ENCODE results near the gene LIMK1. TPM values are rescaled to one million over a fixed set of nuclear protein-coding genes. Genes with fewer than 3 reads are reported as not detected.
"Not testable (repeated sequence)": the region's sequence is repeated elsewhere in the genome, so short reads cannot be mapped to it uniquely, and the experiment has no call there.

LIMK1 gene
- total RNA-seq, 1 donor from 2014 or later = 23.0 TPM

- DNase-seq (ENCODE audit: low read depth, low spot score) = no peak
These were observed 38.0 kb downstream of the LIMK1 start for GRCh38 chr7:74121401-74122249.

GRCh38 chr7:74123892-74124291, 40.3 kb downstream of the LIMK1 start:
- DNase-seq (ENCODE audit: low read depth, low spot score) = not testable (repeated sequence)

GRCh38 chr7:74126220-74126880, 42.7 kb downstream of the LIMK1 start:
- DNase-seq (ENCODE audit: low read depth, low spot score) = no peak

- no peak for DNase-seq (ENCODE audit: low read depth, low spot score)
These were observed 46.3 kb downstream of the LIMK1 start for GRCh38 chr7:74129887-74130286.

- no peak for DNase-seq (ENCODE audit: low read depth, low spot score)
These were observed 46.9 kb downstream of the LIMK1 start for GRCh38 chr7:74130518-74130917.

GRCh38 chr7:74134117-74134620, 50.6 kb downstream of the LIMK1 start:
- no peak for DNase-seq (ENCODE audit: low read depth, low spot score)

GRCh38 chr7:74138334-74138867, 54.8 kb downstream of the LIMK1 start:
- no peak for DNase-seq (ENCODE audit: low read depth, low spot score)

GRCh38 chr7:74138945-74139843, 55.6 kb downstream of the LIMK1 start:
- DNase-seq (ENCODE audit: low read depth, low spot score) = no peak

GRCh38 chr7:74141705-74142104, 58.1 kb downstream of the LIMK1 start:
- DNase-seq (ENCODE audit: low read depth, low spot score) = no peak

- no peak for DNase-seq (ENCODE audit: low read depth, low spot score)
These were observed 59.8 kb downstream of the LIMK1 start for GRCh38 chr7:74143383-74143782.

- DNase-seq (ENCODE audit: low read depth, low spot score) = no peak
These were observed 64.9 kb downstream of the LIMK1 start for GRCh38 chr7:74148491-74148890.

- DNase-seq (ENCODE audit: low read depth, low spot score) = no peak
These were observed 65.5 kb downstream of the LIMK1 start for GRCh38 chr7:74149071-74149470.

- no peak for DNase-seq (ENCODE audit: low read depth, low spot score)
These were observed 66.0 kb downstream of the LIMK1 start for GRCh38 chr7:74149603-74150002.

- DNase-seq (ENCODE audit: low read depth, low spot score) = no peak
These were observed 70.1 kb downstream of the LIMK1 start for GRCh38 chr7:74153736-74154135.

- no peak for DNase-seq (ENCODE audit: low read depth, low spot score)
These were observed 72.3 kb downstream of the LIMK1 start for GRCh38 chr7:74155810-74156395.

GRCh38 chr7:74157605-74158004, 74.0 kb downstream of the LIMK1 start:
- no peak for DNase-seq (ENCODE audit: low read depth, low spot score)

- no peak for DNase-seq (ENCODE audit: low read depth, low spot score)
These were observed 81.4 kb downstream of the LIMK1 start for GRCh38 chr7:74164985-74165456.

GRCh38 chr7:74165867-74166593, 82.4 kb downstream of the LIMK1 start:
- DNase-seq (ENCODE audit: low read depth, low spot score) = no peak

GRCh38 chr7:74167324-74167723, 83.7 kb downstream of the LIMK1 start:
- DNase-seq (ENCODE audit: low read depth, low spot score) = not testable (repeated sequence)
